GM12878 (cell line): ENCODE data around the gene PDZD8.

Experiments used
- CEBPZ ChIP-seq: fragments of 150-350 bp; IDR thresholded peaks from 2 replicates; pipeline ENCODE4 v1.6.1; 2016; ENCODE audit warnings: low read depth, low read length
- EZH2 ChIP-seq: IDR thresholded peaks from 2 replicates; pipeline ENCODE4 v1.6.1; 2012; ENCODE audit warnings: low read depth, mild to moderate bottlenecking, control low read depth, inconsistent platforms, low read length, borderline replicate concordance; ENCODE audit not compliant: control insufficient read depth
- MTA3 ChIP-seq: IDR thresholded peaks from 2 replicates; pipeline ENCODE4 v1.6.1; 2012; ENCODE audit warnings: low read length, inconsistent platforms, borderline replicate concordance
- NFIC ChIP-seq: IDR thresholded peaks from 2 replicates; pipeline ENCODE4 v1.6.1; 2012; ENCODE audit warnings: low read depth, mild to moderate bottlenecking, inconsistent platforms, low read length, moderate library complexity
- NR2C2 ChIP-seq: IDR thresholded peaks from 2 replicates; pipeline ENCODE4 v1.6.1; 2011; ENCODE audit warnings: borderline replicate concordance, low read depth; ENCODE audit not compliant: control insufficient read depth, insufficient read length
- POLR2A ChIP-seq: IDR thresholded peaks from 2 replicates; pipeline ENCODE4 v1.6.1; 2011; ENCODE audit warnings: low read depth, mild to moderate bottlenecking, low read length
- RCOR1 ChIP-seq: conservative IDR thresholded peaks from 2 replicates; pipeline ENCODE4 v1.6.1; 2012; ENCODE audit warnings: low read depth, low read length, improper control_type of control experiment
- RELA ChIP-seq: fragments of 450-650 bp; IDR thresholded peaks from 2 replicates; pipeline ENCODE4 v1.8.0; 2014; ENCODE audit warnings: borderline replicate concordance; ENCODE audit not compliant: partially characterized antibody
- SREBF1 ChIP-seq: IDR thresholded peaks from 2 replicates; pipeline ENCODE4 v1.6.1; 2012; ENCODE audit warnings: mild to moderate bottlenecking, low read length
- TAF1 ChIP-seq: IDR thresholded peaks from 2 replicates; pipeline ENCODE4 v1.6.1; 2011; ENCODE audit warnings: mild to moderate bottlenecking, low read depth, low read length, borderline replicate concordance
- TCF7 ChIP-seq: IDR thresholded peaks from 2 replicates; pipeline ENCODE4 v1.6.1; 2014; ENCODE audit warnings: antibody characterized with exemption, borderline replicate concordance
- TF ChIP-seq, protein P1 (sequence below): fragments of 450-650 bp; IDR thresholded peaks from 2 replicates; pipeline ENCODE4 v1.6.1; 2017; ENCODE audit warnings: mild to moderate bottlenecking, low read depth, inconsistent platforms; ENCODE audit not compliant: poor library complexity, severe bottlenecking
- TF ChIP-seq, protein P2 (sequence below): fragments of 450-650 bp; IDR thresholded peaks from 2 replicates; pipeline ENCODE4 v1.6.1; 2017; ENCODE audit warnings: low read depth, mild to moderate bottlenecking, moderate library complexity

- TF ChIP-seq, protein P1, sequence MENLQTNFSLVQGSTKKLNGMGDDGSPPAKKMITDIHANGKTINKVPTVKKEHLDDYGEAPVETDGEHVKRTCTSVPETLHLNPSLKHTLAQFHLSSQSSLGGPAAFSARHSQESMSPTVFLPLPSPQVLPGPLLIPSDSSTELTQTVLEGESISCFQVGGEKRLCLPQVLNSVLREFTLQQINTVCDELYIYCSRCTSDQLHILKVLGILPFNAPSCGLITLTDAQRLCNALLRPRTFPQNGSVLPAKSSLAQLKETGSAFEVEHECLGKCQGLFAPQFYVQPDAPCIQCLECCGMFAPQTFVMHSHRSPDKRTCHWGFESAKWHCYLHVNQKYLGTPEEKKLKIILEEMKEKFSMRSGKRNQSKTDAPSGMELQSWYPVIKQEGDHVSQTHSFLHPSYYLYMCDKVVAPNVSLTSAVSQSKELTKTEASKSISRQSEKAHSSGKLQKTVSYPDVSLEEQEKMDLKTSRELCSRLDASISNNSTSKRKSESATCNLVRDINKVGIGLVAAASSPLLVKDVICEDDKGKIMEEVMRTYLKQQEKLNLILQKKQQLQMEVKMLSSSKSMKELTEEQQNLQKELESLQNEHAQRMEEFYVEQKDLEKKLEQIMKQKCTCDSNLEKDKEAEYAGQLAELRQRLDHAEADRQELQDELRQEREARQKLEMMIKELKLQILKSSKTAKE: no peak
- TF ChIP-seq SREBF1: no peak
- no peak for TF ChIP-seq TAF1
- TF ChIP-seq MTA3: no peak
- no peak for TF ChIP-seq TCF7
- TF ChIP-seq NFIC: no peak
- TF ChIP-seq EZH2: no peak
- TF ChIP-seq RELA: no peak
- TF ChIP-seq POLR2A: no peak
- no peak for TF ChIP-seq RCOR1
- TF ChIP-seq, protein P2, sequence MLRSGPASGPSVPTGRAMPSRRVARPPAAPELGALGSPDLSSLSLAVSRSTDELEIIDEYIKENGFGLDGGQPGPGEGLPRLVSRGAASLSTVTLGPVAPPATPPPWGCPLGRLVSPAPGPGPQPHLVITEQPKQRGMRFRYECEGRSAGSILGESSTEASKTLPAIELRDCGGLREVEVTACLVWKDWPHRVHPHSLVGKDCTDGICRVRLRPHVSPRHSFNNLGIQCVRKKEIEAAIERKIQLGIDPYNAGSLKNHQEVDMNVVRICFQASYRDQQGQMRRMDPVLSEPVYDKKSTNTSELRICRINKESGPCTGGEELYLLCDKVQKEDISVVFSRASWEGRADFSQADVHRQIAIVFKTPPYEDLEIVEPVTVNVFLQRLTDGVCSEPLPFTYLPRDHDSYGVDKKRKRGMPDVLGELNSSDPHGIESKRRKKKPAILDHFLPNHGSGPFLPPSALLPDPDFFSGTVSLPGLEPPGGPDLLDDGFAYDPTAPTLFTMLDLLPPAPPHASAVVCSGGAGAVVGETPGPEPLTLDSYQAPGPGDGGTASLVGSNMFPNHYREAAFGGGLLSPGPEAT: no peak
- no peak for TF ChIP-seq NR2C2
- TF ChIP-seq CEBPZ: no peak
Measured at GRCh38 chr10:117411479-117412399, 36.5 kb upstream of the PDZD8 start.
